ENCODE measurements around the gene USP6. TPM values are rescaled to one million over a fixed set of nuclear protein-coding genes. Genes with fewer than 3 reads are reported as not detected.
"Not testable (repeated sequence)": the region's sequence is repeated elsewhere in the genome, so short reads cannot be mapped to it uniquely, and the experiment has no call there.

USP6 gene
- total RNA-seq, 1 donor from 2014 or later: 1.9 TPM

DNA sequence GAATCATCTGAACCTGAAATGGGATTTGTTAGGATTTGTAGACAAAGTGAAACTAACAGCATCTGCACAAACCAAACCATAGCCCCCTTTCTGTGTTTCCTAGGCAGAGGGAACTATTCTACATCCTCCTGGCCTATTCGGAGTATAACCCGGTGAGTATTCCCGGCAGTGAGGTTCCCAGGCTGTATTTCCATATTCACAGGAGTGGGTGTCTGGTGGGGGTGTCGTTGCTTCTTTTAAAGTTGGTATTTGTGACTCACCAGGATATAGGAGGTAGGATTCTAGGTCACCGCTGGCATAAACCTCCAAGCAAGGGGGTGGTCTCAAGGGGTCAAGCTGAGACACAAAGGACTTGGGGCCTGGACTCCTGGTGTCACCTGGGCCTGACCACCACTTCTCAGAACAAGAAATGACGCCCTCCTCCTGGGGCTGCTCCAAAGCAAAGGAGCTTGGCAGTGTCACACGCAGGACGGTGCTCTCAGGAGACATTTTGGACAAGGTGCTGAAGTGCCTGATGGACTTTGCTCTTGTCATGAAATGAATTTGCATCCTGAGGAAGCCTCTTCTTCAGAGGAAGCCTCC, 19.4 kb downstream of the USP6 start:
- not testable (repeated sequence) for DNase-seq (ENCODE audit: low spot score)

DNA sequence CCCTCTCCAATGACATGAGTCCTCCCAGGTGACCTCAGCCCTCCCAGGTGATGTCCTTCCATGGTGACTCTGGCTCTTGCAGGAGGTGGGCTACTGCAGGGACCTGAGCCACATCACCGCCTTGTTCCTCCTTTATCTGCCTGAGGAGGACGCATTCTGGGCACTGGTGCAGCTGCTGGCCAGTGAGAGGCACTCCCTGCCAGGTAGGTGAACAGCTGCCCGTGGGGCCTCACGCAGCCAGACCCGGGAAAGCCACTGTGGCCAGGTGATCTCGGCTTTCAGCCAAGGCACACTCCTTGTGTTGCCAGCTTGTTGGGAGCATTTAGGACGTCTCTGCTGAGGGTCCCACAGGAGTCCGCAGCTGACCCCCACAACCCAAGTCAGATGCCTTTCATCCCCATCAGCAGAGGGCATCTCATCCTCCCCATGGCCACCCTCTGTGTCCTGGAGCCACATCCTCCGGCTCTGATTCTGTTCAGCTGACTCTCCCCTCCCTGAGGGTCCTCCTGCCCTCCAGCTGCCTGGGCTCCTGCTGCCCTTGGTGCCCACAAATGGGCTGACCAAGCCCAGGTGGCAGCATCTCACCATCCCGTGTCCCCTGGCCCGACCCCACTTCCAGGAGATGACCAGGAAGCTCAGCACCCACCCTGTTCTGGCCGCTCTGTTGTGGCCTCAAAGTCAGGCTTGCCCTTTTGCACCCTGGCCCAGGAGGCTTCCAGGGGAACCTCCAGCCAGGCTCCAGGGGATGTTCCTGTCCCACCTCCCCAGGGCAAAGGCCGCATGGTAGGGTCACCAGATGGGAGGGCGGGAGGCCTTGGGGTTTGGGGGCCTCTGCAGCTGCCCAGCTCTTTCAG, 20.1 kb downstream of the USP6 start:
- DNase-seq (ENCODE audit: low spot score): no peak

DNA sequence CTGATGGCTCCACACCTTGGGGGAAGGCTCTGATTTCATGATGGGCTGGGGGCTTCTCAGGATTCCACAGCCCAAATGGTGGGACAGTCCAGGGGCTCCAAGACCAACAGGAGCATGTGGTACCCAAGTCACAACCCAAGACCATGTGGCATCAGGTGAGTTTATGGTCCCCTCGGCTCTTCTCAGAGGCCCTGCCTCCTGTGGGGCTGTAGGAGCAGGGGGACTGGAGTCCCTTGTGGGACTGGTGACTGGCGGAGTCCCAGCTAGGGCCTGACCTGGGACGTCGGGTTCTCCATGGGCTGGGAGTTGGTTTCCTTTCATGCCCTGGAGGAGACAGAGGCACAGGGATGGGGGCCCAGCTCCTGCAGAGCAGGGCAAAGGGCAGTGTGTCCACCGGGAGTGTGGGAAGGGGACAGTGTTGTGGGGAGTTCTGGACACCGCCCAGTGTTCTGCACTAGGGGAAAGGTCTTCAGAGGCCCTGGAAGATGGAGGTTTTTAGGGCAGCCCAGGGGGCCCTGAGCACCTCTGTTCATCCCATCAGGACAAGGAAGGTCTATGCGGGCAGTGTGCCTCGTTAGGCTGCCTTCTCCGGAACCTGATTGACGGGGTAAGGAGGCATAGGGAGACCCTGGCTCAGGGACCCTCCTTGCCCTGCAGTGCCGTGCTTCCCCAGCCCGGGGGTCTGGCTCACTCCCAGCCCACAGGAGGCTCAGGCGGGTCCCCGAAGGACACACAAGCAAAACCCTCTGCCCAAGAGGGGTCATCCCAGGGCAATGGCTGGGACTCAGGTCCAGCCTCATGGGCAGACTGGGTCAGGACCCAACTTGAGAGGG, 21.0 kb downstream of the USP6 start:
- DNase-seq (ENCODE audit: low spot score): not testable (repeated sequence)

DNA sequence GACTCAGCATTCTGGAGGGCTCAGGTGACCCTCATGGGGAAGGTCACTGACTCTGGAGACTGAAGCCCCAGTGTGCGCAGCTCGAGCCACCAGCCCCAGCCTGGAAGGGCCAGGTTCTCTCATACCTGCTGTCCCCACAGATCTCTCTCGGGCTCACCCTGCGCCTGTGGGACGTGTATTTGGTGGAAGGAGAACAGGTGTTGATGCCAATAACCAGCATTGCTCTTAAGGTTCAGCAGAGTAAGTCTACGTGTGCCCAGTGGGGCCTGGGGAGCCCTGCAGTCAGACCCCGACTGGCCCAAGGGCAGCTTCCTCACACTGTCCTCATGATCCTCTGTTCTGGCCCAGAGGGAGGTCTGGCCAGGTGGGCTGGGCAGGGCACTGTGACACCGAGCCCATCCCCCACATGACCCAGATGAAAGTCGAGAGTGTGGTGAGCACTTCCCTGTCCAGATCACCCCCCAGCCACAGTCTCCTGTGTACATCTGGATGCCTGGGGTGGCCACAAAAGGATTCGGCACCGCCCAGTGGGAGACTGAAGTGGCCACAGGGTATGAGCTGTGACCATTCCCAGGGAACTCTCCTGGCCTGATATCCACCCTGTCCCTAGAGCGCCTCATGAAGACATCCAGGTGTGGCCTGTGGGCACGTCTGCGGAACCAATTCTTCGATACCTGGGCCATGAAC, 21.8 kb downstream of the USP6 start:
- not testable (repeated sequence) for DNase-seq (ENCODE audit: low spot score)

DNA sequence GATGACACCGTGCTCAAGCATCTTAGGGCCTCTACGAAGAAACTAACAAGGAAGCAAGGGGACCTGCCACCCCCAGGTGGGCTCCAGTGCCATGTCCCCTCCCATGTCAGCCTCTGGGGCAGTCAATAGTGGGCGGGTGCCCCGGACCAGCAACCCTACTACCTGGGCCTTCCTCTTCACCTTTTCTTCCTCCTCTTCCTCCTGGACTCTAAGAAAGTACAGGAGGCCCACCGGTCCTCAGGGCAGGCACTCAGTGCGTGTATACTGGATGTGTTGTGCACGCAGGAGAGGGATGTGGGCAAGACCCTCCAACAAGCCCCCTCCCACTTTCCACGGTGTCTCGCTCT, 22.3 kb downstream of the USP6 start:
- DNase-seq (ENCODE audit: low spot score): not testable (repeated sequence)

DNA sequence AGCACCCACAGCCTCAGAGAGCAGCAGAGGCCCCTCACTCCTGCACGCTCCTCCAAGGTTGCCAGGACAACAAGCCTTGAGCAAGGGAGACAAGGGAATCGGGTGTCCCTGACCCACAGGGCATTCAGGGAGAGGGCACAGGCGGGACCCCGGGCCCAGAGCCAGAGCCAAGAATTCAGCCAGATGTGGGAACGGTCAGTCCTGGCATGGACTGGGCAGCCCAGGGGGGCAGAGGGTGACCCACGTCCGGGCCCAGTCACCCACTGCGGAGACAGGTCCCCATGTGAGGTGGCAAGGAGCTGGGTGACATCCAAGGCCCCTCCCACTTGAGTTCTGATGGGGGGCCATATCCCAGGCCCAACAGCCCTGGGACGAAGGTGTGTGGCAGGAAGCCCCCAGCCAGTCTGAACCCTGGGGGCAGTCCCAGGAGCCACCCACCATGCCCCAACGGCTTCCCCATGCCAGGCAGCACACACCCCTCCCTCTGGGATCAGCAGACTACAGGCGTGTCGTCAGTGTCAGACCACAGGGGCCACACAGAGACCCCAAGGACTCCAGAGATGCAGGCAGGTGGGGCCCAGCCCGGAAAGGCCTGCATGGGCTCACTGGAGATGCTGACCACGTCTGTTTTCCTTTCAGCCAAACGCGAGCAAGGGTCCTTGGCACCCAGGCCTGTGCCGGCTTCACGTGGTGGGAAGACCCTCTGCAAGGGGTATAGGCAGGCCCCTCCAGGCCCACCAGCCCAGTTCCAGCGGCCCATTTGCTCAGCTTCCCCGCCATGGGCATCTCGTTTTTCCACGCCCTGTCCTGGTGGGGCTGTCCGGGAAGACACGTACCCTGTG, 23.0 kb downstream of the USP6 start:
- no peak for DNase-seq (ENCODE audit: low spot score)

DNA sequence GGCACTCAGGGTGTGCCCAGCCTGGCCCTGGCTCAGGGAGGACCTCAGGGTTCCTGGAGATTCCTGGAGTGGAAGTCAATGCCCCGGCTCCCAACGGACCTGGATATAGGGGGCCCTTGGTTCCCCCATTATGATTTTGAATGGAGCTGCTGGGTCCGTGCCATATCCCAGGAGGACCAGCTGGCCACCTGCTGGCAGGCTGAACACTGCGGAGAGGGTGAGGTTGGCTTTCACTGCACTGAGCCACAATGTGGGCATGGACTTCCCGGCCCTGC, 23.6 kb downstream of the USP6 start:
- no peak for DNase-seq (ENCODE audit: low spot score)

DNA sequence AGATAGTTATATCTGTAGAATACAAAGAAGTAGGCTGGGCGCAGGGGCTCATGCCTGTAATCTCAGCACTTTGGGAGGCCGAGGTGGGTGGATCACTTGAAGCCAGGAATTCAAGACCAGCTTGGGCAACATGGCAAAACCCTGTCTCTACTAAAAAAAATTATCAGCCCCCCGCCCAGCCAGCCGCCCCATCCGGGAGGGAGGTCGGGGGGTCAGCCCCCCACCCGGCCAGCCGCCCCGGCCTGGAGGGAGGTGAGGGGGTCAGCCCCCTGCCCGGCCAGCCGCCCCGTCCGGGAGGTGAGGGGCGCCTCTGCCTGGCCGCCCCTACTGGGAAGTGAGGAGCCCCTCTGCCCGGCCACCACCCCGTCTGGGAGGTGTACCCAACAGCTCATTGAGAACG, 27.0 kb downstream of the USP6 start:
- DNase-seq (ENCODE audit: low spot score): not testable (repeated sequence)

DNA sequence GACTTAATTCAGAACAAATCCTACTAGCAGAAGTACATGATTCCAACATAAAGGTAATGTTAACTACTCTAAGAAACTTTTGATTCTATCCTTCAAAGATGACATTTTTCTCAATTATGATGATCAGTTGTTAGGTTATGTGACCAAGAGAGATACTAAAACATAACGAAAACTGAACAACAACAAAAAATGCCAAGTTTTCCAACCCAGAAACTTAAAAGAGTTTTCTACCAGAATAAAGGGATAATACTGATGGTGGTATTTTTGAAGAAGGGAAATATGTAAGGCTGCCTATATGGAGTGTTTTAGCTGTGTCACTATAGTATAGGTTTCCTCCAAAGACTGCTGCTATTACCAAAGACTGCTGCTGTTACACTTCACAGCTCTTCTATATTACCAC, 30.3 kb downstream of the USP6 start:
- DNase-seq (ENCODE audit: low spot score): not testable (repeated sequence)

DNA sequence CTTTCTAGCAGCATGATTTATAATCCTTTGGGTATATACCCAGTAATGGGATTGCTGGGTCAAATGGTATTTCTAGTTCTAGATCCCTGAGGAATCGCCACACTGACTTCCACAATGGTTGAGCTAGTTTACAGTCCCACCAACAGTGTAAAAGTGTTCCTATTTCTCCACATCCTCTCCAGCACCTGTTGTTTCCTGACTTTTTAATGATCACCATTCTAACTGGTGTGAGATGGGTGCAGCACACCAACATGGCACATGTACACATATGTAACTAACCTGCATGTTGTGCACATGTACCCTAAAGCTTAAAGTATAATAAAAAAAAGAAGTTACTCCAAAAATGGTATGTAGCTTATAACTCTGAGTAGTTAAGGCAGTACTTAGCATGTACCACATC, 44.9 kb downstream of the USP6 start:
- not testable (repeated sequence) for DNase-seq (ENCODE audit: low spot score)

DNA sequence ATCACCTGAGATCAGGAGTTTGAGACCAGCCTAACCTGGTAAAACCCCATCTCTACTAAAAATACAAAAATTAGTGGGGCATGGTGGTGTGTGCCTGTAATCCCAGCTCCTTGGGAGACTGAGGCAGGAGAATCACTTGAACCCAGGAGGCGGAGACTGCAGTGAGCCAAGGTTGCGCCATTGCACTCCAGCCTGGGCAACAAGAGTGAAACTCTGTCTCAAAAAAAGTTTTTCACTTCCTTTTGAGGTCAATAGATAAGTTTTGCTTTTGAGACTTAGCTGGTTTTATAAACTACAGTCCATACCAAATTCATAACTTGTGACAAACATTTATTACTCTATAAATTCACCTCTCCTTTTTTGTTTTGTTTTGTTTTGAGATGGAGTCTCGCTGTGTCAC, 46.0 kb downstream of the USP6 start:
- not testable (repeated sequence) for DNase-seq (ENCODE audit: low spot score)

DNA sequence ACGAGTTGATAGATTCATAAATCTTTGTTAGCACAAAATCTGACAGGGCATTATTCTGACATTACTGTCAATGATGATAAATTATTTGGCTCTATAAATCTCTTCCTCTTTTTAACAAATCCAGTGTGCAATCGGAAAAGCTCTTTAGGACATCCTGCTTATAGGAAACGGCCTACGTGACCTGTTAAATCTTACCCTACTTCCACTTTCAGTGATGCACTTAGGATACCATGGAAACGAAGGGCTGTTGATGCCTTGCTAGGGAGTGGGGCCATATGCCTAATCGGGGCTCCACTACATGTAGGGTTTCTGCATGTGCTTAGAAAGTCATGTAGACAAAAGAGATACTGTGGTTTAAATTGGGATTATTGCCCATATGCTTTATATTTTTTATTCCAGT, 48.6 kb downstream of the USP6 start:
- no peak for DNase-seq (ENCODE audit: low spot score)

DNA sequence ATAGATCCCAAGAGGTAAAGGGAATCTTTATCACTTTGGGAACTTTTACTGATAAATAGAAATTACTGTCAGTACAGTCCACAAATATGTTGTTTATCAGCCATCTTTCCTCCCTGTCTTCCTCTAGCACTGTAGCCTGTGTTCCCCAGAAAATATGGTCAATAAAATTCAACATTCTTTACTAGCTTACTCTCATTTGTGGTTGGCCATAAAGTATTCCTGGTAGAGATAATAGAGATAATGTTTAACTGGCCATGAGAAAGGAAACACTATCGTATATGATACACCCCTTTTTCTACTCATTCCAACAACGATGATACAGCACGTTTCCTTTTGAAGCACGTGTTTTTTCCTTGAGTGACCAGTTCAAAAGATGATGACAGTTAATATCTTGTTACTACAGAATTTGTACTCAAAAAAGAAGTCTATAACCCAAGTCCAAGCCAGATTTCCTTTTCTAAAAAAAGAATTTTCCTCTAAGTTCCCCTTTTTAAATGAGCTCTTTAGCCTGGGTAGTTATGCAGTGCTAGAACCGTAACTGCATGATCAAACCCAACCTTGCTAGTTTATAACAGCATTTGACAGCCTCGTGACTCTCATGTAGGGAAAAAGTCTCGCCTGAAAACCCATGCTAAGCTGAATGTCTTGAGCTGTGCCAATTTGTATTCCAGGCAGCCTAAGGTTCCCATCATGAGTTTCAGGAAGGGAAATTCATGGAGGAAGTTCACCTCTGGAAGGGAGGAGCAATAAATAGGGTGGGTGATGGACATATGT, 50.1 kb downstream of the USP6 start:
- DNase-seq (ENCODE audit: low spot score): not testable (repeated sequence)

DNA sequence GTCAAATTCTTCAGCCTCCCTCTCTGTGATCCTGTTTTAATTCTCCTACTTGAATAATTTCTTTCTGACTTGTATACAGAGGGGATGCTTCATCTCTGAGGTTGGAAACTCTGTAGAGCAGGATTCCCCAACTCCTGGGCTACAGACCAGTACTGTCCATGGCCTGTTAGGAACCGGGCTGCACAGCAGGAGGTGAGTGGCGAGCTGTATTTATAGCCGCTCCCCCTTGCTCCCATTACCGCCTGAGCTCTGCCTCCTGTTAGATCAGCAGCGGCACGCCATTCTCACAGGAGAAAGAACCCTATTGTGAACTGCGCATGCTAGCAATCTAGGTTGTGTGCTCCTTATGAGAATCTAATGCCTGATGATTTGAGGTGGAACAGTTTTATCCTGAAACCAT, 59.2 kb downstream of the USP6 start:
- DNase-seq (ENCODE audit: low spot score): not testable (repeated sequence)

DNA sequence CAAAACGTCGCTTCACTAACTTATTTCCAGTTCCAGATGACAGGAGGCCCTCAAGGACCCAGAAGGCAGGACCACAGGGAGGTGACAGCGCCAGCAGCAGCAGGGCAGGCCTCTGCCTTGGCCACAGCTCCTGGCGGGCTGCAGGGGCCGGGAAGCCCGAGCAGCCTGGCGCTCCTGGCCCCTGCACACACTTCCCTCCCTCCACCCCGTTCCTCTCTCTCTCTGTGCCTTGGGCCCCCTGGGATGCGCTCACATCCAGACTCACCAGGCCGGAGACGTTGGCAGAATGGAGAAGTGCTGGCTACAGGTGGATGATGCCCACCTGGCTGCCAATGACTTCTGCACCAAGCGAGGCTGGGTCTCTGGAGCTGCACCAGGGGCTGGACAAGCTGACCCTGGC, 63.2 kb downstream of the USP6 start:
- DNase-seq (ENCODE audit: low spot score): no peak

DNA sequence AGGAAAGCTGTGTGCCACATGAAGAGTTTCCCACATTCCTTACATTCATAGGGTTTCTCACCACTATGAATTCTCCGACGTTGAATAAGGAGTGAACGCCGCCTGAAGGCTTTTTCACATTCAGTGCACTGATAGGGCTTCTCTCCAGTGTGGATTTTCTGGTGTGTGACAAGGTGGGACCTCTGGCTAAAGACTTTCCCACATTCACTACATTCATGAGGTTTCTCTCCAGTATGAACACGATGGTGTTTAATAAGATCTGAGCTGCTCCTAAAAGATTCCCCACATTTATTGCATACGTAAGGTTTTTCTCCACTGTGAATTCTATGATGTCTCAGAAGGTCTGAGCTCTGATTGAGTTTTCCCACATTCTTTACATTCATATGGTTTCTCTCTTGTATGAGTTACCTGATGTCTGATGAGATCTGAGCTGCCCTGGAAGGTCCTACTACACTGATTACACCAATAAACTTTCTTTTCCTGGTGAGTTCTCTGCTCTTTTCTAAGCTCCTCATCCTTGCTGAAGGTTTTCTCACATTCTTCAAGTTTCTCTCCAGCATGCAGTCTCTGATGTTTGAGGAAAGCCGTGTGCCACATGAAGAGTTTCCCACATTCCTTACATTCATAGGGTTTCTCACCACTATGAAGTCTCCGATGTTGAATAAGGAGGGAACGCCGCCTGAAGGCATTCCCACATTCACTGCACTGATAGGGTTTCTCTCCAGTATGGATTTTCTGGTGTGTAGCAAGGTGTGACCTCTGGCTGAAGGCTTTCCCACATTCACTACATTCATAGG, 65.9 kb downstream of the USP6 start:
- DNase-seq (ENCODE audit: low spot score): no peak

DNA sequence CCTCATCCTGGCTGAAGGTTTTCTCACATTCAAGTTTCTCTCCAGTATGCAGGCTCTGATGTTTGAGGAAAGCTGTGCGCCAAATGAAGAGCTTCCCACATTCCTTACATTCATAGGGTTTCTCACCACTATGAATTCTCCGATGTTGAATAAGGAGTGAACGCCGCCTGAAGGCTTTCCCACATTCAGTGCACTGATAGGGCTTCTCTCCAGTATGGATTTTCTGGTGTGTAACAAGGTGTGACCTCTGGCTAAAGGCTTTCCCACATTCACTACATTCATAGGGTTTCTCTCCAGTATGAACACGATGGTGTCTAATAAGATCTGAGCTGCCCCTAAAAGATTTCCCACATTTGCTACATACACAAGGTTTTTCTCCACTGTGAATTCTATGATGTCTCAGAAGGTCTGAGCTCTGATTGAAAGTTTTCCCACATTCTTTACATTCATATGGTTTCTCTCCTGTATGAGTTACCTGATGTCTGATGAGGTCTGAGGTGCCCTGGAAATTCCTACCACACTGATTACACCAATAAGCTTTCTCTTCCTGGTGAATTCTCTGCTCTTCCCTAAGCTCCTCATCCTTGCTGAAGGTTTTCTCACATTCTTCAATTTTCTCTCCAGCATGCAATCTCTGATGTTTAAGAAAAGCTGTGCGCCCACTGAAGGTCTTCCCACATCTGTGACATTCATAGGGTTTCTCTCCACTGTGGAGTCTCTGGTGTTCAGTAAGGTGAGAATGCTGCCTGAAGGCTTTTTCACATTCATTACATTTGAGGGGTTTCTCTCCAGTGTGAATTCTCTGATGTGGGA, 67.0 kb downstream of the USP6 start:
- no peak for DNase-seq (ENCODE audit: low spot score)

DNA sequence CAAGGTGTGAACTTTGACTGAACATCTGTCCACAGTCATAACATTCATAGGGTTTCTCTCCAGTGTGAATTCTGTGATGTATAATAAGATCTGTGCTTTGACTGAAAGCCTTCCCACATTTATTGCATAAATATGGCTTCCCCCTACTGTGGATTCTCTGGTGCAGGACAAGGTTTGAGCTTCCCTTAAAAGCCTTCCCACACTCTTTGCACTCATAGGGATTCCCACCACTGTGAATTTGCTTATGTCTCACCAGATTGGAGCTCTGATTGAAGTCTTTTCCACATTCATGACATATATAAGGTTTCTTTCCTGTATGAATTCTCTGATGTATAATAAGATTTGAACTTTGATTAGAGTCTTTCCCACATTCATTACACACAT, 67.6 kb downstream of the USP6 start:
- no peak for DNase-seq (ENCODE audit: low spot score)

DNA sequence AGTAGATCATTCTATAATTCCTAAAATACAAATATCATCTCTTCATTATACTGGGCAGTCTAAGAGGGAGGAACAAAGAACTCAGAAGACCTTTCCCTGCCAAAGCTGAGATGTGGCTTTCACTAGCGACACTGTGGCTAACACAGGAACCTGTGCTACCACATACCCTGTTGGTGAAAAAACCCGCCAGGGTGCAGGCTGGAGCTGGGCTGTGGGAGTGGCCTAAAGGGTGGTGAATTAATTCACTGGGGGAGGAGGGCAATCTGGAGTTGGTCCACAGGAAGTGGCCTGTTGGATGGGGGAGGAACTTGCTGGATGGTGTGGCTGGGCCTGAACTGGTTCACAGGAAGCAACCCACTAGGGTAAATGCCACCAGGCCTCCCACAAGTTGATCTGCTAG, 68.5 kb downstream of the USP6 start:
- DNase-seq (ENCODE audit: low spot score): no peak

All from umbilical cord (tissue), 2 donors.